CD14-positive monocyte (primary cell): ENCODE results near the gene RUNDC3A. TPM values are rescaled to one million over a fixed set of nuclear protein-coding genes. Genes with fewer than 3 reads are reported as not detected.

Experiments used
- DNase-seq, 3 donors: peaks; one replicate each; pipeline ENCODE4 v3.0.0-alpha.2; 2011 to 2022
- H2AFZ ChIP-seq: 2 replicates; pipeline ENCODE4 v1.6.0; 2012; ENCODE audit warnings: mild to moderate bottlenecking, low read depth, low read length, inconsistent platforms; ENCODE audit not compliant: insufficient read depth, poor library complexity, severe bottlenecking
- H3K27ac ChIP-seq, 2 donors: 1 replicate in 1 of 2; 2 replicates in 1 of 2; pipeline ENCODE4 v1.5.1; 2012 to 2013; ENCODE audit warnings: low read length in 2 of 2, control low read depth in 1 of 2, inconsistent platforms in 1 of 2, low read depth in 1 of 2, mild to moderate bottlenecking in 1 of 2
- H3K27me3 ChIP-seq, 2 donors: one replicate each; pipeline versions ENCODE4 v1.6.0 to v1.6.1; 2011 to 2013; ENCODE audit warnings: low read length in 2 of 2; ENCODE audit not compliant: control insufficient read depth in 2 of 2, insufficient read depth in 2 of 2
- H3K36me3 ChIP-seq, 2 donors: replicated peaks in 1 of 2; 1 replicate in 1 of 2; 2 replicates in 1 of 2; pipeline versions ENCODE4 v1.5.1 to v1.6.1; 2012 to 2013; ENCODE audit warnings: low read length in 2 of 2, control low read depth in 1 of 2, inconsistent platforms in 1 of 2, mild to moderate bottlenecking in 1 of 2; ENCODE audit not compliant: insufficient read depth in 2 of 2, control insufficient read depth in 1 of 2
- H3K4me1 ChIP-seq, 2 donors: 1 replicate in 1 of 2; 2 replicates in 1 of 2; pipeline versions ENCODE4 v1.5.1 to v1.6.1; 2012 to 2013; ENCODE audit warnings: low read length in 2 of 2, control low read depth in 1 of 2, inconsistent platforms in 1 of 2, mild to moderate bottlenecking in 1 of 2, moderate library complexity in 1 of 2; ENCODE audit not compliant: insufficient read depth in 2 of 2, control insufficient read depth in 1 of 2
- H3K4me2 ChIP-seq: replicated peaks from 2 replicates; pipeline ENCODE3; 2012; ENCODE audit warnings: low read length, moderate library complexity, mild to moderate bottlenecking; ENCODE audit not compliant: poor library complexity, severe bottlenecking; ENCODE audit errors: extremely low read depth
- H3K4me3 ChIP-seq, 3 experiments: fragments of 200-600 bp in 1 of 3; sonication (generic) in 1 of 3; replicated peaks in 1 of 3; 1 replicate in 2 of 3; 2 replicates in 1 of 3; pipeline ENCODE4 v1.5.1; 2011 to 2013; ENCODE audit warnings: low read length in 3 of 3, mild to moderate bottlenecking in 3 of 3, control low read depth in 2 of 3, low read depth in 2 of 3, inconsistent platforms in 1 of 3, moderate library complexity in 1 of 3
- H3K79me2 ChIP-seq: 2 replicates; pipeline ENCODE4 v1.6.0; 2012; ENCODE audit warnings: mild to moderate bottlenecking, control low read depth, inconsistent platforms, low read length, moderate library complexity; ENCODE audit not compliant: insufficient read depth
- H3K9ac ChIP-seq: 2 replicates; pipeline ENCODE4 v1.6.0; 2017; ENCODE audit warnings: low read length, mild to moderate bottlenecking; ENCODE audit not compliant: insufficient read depth, poor library complexity, severe bottlenecking
- H3K9me3 ChIP-seq, 2 donors: replicated peaks in 1 of 2; 1 replicate in 1 of 2; 2 replicates in 1 of 2; pipeline versions ENCODE4 v1.5.1 to v1.6.1; 2012 to 2013; ENCODE audit warnings: low read length in 2 of 2, control low read depth in 1 of 2; ENCODE audit not compliant: control insufficient read depth in 1 of 2, insufficient read depth in 1 of 2
- H4K20me1 ChIP-seq: 2 replicates; pipeline ENCODE4 v1.6.0; 2012; ENCODE audit warnings: mild to moderate bottlenecking, low read length, control low read depth, moderate library complexity; ENCODE audit not compliant: insufficient read depth
- H3K27ac Mint-ChIP-seq, 7 donors: one replicate each; pipeline ENCODE4 v1.8.0; 2020; ENCODE audit warnings: mild to moderate bottlenecking in 7 of 7, mixed read lengths in 7 of 7, moderate library complexity in 6 of 7, inconsistent platforms in 2 of 7
- H3K27me3 Mint-ChIP-seq, 3 donors: one replicate each; pipeline ENCODE4 v1.8.0; 2021 to 2022; ENCODE audit warnings: low read depth in 3 of 3, mild to moderate bottlenecking in 3 of 3, mixed read lengths in 3 of 3, moderate library complexity in 3 of 3, inconsistent platforms in 1 of 3
- H3K36me3 Mint-ChIP-seq, 2 donors: one replicate each; pipeline ENCODE4 v1.8.0; 2020; ENCODE audit warnings: mixed read lengths in 2 of 2, inconsistent platforms in 1 of 2, mild to moderate bottlenecking in 1 of 2
- H3K4me1 Mint-ChIP-seq: one replicate; pipeline ENCODE4 v1.8.0; 2020; ENCODE audit warnings: mild to moderate bottlenecking, mixed read lengths
- H3K4me3 Mint-ChIP-seq, 2 donors: one replicate each; pipeline ENCODE4 v1.8.0; 2020; ENCODE audit warnings: mild to moderate bottlenecking in 2 of 2, mixed read lengths in 2 of 2, moderate library complexity in 1 of 2
- H3K9me3 Mint-ChIP-seq, 7 donors: one replicate each; pipeline ENCODE4 v1.8.0; 2020 to 2022; ENCODE audit warnings: mixed read lengths in 7 of 7, mild to moderate bottlenecking in 6 of 7, moderate library complexity in 6 of 7, inconsistent platforms in 2 of 7
- WGBS: methylation state at CpG from one replicate; pipeline ENCODE4 v1.1.5; 2013; ENCODE audit warnings: missing lambda C conversion rate; ENCODE audit not compliant: insufficient coverage; 5-methylcytosine and 5-hydroxymethylcytosine counted together
- intact Hi-C, 2 donors: fragments of 100-400 bp; cut with micrococcal nuclease; formaldehyde crosslinking; loops; one replicate each; pipeline versions ENCODE4 v1.15.0 to v1.15.1; 2023
- polyA plus RNA-seq, 3 donors: library from polyadenylated mRNA; depleted of rRNA in 1 of 3; unstranded in 2 of 3; stranded (reverse) in 1 of 3; fragments of 300-500 nt in 2 of 3; fragments of >200 nt in 1 of 3; fragmentation: Illumina TruSeq in 2 of 3; gene quantifications; 1 replicate in 2 of 3; 2 replicates in 1 of 3; pipeline ENCODE4 v1.2.3, GENCODE V29; 2012 to 2021
- TF ChIP-seq, protein P1 (sequence below): fragments of 200-600 bp; IDR thresholded peaks from one replicate; pipeline ENCODE4 v1.8.0; 2022; ENCODE audit warnings: antibody characterized with exemption, mild to moderate bottlenecking

The RUNDC3A gene
- polyA plus RNA-seq, 3 donors: 0.22 to 0.35 TPM; not detected in 1

DNA sequence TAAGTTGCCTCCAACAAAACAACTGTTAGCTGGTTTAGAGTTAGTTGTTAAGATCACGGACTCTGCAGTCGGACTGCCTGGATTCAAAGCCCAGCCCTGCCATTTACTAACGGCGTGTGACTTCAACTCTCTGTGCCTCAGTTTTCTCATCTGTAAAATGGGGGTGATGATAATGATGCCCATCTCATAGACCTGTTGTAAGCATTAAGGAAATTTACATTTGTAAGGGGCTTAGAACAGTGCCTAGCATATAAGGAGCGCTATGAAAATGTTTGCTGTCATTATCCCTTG lies 41.3 kb upstream of the RUNDC3A start:
- H3K36me3 Mint-ChIP-seq: no peaks in the 10 kb centered on the region
- no peak overlapping the region for H2AFZ ChIP-seq
- H4K20me1 ChIP-seq: no peaks in the 10 kb centered on the region
- H3K4me1 Mint-ChIP-seq: peaks cover 3% of the 10 kb centered on the region
- H3K4me3 ChIP-seq: no peak overlapping the region
- H3K27ac Mint-ChIP-seq: no peak overlapping the region
- no peak overlapping the region for H3K27ac ChIP-seq
- no peak for DNase-seq
- H3K27me3 ChIP-seq: no peaks in the 10 kb centered on the region
- no peaks in the 10 kb centered on the region for H3K9me3 ChIP-seq
- no peaks in the 10 kb centered on the region for H3K9me3 Mint-ChIP-seq
- no peaks in the 10 kb centered on the region for H3K79me2 ChIP-seq
- intact Hi-C loops: no loop called here
- no peaks in the 10 kb centered on the region for H3K4me1 ChIP-seq
- H3K4me2 ChIP-seq: no peak overlapping the region
- TF ChIP-seq, protein P1, sequence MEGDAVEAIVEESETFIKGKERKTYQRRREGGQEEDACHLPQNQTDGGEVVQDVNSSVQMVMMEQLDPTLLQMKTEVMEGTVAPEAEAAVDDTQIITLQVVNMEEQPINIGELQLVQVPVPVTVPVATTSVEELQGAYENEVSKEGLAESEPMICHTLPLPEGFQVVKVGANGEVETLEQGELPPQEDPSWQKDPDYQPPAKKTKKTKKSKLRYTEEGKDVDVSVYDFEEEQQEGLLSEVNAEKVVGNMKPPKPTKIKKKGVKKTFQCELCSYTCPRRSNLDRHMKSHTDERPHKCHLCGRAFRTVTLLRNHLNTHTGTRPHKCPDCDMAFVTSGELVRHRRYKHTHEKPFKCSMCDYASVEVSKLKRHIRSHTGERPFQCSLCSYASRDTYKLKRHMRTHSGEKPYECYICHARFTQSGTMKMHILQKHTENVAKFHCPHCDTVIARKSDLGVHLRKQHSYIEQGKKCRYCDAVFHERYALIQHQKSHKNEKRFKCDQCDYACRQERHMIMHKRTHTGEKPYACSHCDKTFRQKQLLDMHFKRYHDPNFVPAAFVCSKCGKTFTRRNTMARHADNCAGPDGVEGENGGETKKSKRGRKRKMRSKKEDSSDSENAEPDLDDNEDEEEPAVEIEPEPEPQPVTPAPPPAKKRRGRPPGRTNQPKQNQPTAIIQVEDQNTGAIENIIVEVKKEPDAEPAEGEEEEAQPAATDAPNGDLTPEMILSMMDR: no peak
- H3K27me3 Mint-ChIP-seq: peaks cover 6 to 12% (median 11%) of the 10 kb centered on the region in 3 donors
- no peak overlapping the region for H3K9ac ChIP-seq
- H3K4me3 Mint-ChIP-seq: no peak overlapping the region
- WGBS: 100% methylated on average over 4 of the region's 5 CpGs
- H3K36me3 ChIP-seq: no peaks in the 10 kb centered on the region

DNA sequence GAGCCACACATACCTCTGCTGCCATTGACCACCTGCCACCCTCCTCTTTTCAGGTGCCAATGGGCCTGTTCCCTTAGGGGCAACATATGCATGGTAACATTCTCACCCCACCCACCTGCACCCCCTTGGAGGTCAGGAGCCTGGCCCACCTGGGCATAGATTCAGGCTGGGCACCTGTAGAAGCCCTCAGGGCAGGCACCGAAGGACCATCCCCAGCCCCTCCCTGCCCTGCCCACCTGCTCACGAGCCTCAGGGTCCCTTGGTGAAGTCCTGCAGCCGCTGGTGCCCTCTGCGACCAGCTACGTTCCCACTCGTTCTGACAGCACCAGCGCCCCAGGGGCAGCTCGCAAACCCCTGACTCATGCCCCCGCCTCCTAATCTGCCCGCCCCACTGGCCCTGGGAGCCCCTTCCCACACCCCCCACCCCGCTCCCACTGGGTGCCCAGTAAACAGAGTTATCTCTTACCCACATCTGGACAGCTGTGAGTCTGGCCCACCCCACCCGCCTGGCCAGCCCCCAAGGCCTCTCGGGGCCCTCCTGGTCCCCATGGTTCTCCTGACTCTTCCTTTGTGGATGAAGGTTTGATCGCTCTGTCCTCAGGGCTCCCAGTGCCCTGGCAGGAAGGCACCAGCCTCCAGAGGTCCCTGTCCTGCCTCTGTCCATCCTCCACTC lies 40.4 kb upstream of the RUNDC3A start, which contains the start of gene SLC4A1:
SLC4A1 (minus strand) TSS at position 318 of the 673 bp plus-strand sequence. CDS start 5,269 bp downstream, outside the sequence.
- H3K4me3 Mint-ChIP-seq: no peak within 1 kb of the TSS
- H3K79me2 ChIP-seq: no peaks in the 10 kb centered on the region
- H3K27ac ChIP-seq: no peak within 1 kb of the TSS
- peaks cover 9% of the 10 kb centered on the region for H3K4me1 Mint-ChIP-seq
- no peak within 1 kb of the TSS for H3K4me3 ChIP-seq
- H3K27me3 ChIP-seq: no peaks in the 10 kb centered on the region
- DNase-seq: no peak
- TF ChIP-seq, protein P1: no peak
- H3K4me1 ChIP-seq: no peaks in the 10 kb centered on the region
- no peaks in the 10 kb centered on the region for H3K36me3 Mint-ChIP-seq
- no peaks in the 10 kb centered on the region for H3K9me3 ChIP-seq
- H2AFZ ChIP-seq: no peak within 1 kb of the TSS
- H3K27me3 Mint-ChIP-seq: peaks cover 6 to 13% (median 9%) of the 10 kb centered on the region in 3 donors
- no peaks in the 10 kb centered on the region for H3K9me3 Mint-ChIP-seq
- 84% methylated on average over 11 of the region's 14 CpGs for WGBS
- no peaks in the 10 kb centered on the region for H4K20me1 ChIP-seq
- no peaks in the 10 kb centered on the region for H3K36me3 ChIP-seq
- no peak within 1 kb of the TSS for H3K27ac Mint-ChIP-seq
- H3K9ac ChIP-seq: no peak within 1 kb of the TSS
- no peak within 1 kb of the TSS for H3K4me2 ChIP-seq
- intact Hi-C loops: no loop called here
